Mesendoderm (in vitro differentiated cells): ENCODE measurements around the gene LENG1.

Source experiments
- DNase-seq: peaks from one replicate; pipeline ENCODE4 v3.0.0; 2013
- H2AK5ac ChIP-seq: 2 replicates; pipeline ENCODE4 v1.6.1; 2013; ENCODE audit warnings: low read length, inconsistent platforms
- H2BK120ac ChIP-seq: 2 replicates; pipeline ENCODE4 v1.6.1; 2013; ENCODE audit warnings: low read depth, mild to moderate bottlenecking, low read length, moderate library complexity, mixed read lengths
- H2BK15ac ChIP-seq: replicated peaks from 2 replicates; pipeline ENCODE4 v1.6.1; 2013; ENCODE audit warnings: low read depth, mild to moderate bottlenecking, moderate library complexity
- H2BK5ac ChIP-seq: 2 replicates; pipeline ENCODE4 v1.6.1; 2013; ENCODE audit warnings: low read length, inconsistent platforms
- H3K18ac ChIP-seq: 2 replicates; pipeline ENCODE4 v1.6.1; 2013; ENCODE audit warnings: mild to moderate bottlenecking, low read length, mixed read lengths
- H3K23ac ChIP-seq: one replicate; pipeline ENCODE4 v1.6.1; 2013; ENCODE audit warnings: low read length
- H3K27ac ChIP-seq: 2 replicates; pipeline ENCODE4 v1.5.1; 2013; ENCODE audit warnings: low read depth, mild to moderate bottlenecking, inconsistent platforms, low read length, moderate library complexity
- H3K27me3 ChIP-seq: 2 replicates; pipeline ENCODE4 v1.6.1; 2013; ENCODE audit warnings: low read length, control low read depth, mild to moderate bottlenecking, inconsistent platforms; ENCODE audit not compliant: insufficient read depth, poor library complexity
- H3K36me3 ChIP-seq: 2 replicates; pipeline ENCODE4 v1.6.1; 2013; ENCODE audit warnings: low read length, inconsistent platforms; ENCODE audit not compliant: control insufficient read depth, insufficient read depth
- H3K4ac ChIP-seq: one replicate; pipeline ENCODE4 v1.6.1; 2013; ENCODE audit warnings: low read depth, mild to moderate bottlenecking, low read length, moderate library complexity
- H3K4me1 ChIP-seq: 2 replicates; pipeline ENCODE4 v1.6.1; 2013; ENCODE audit warnings: low read depth, low read length, inconsistent platforms; ENCODE audit not compliant: control insufficient read depth
- H3K4me2 ChIP-seq: 2 replicates; pipeline ENCODE4 v1.6.1; 2013; ENCODE audit warnings: low read length
- H3K4me3 ChIP-seq: 2 replicates; pipeline ENCODE4 v1.5.1; 2013; ENCODE audit warnings: mild to moderate bottlenecking, low read length
- H3K56ac ChIP-seq: one replicate; pipeline ENCODE4 v1.6.1; 2013; ENCODE audit warnings: low read length
- H3K79me1 ChIP-seq: 2 replicates; pipeline ENCODE4 v1.6.1; 2013; ENCODE audit warnings: low read length, inconsistent platforms
- H3K79me2 ChIP-seq: 2 replicates; pipeline ENCODE4 v1.6.1; 2013; ENCODE audit warnings: mild to moderate bottlenecking, low read length; ENCODE audit not compliant: control insufficient read depth, insufficient read depth
- H3K9ac ChIP-seq: 2 replicates; pipeline ENCODE4 v1.6.1; 2013; ENCODE audit warnings: low read length, inconsistent platforms
- H4K5ac ChIP-seq: one replicate; pipeline ENCODE4 v1.6.1; 2013; ENCODE audit warnings: low read length
- H4K8ac ChIP-seq: one replicate; pipeline ENCODE4 v1.6.1; 2013; ENCODE audit warnings: low read depth, mild to moderate bottlenecking, control low read depth, low read length, moderate library complexity
- WGBS: extraction: QIAGEN DNeasy Blood & Tissue Kit; methylation state at CpG from one replicate; pipeline ENCODE4 v1.1.7; 2013; ENCODE audit warnings: low lambda C conversion rate, missing lambda C conversion rate; ENCODE audit not compliant: insufficient coverage; ENCODE audit errors: extremely low coverage; 5-methylcytosine and 5-hydroxymethylcytosine counted together

Gene LENG1

GRCh38 chr19:54206831-54207177 is 47.3 kb upstream of the LENG1 start:
- H3K36me3 ChIP-seq = peaks cover 40% of the 10 kb centered on the region
- no peak overlapping the region for H3K27ac ChIP-seq
- H2BK120ac ChIP-seq = no peak overlapping the region
- H3K79me1 ChIP-seq = peaks cover 19% of the 10 kb centered on the region
- H3K56ac ChIP-seq = no peak overlapping the region
- peaks cover 56% of the 10 kb centered on the region for H3K79me2 ChIP-seq
- no peak overlapping the region for H4K5ac ChIP-seq
- H3K4me1 ChIP-seq = peaks cover 5% of the 10 kb centered on the region
- no peak overlapping the region for H3K4me3 ChIP-seq
- H2BK15ac ChIP-seq = no peak overlapping the region
- H2BK5ac ChIP-seq = no peak overlapping the region
- no peak overlapping the region for H3K9ac ChIP-seq
- no peak overlapping the region for H3K23ac ChIP-seq
- no peaks in the 10 kb centered on the region for H3K27me3 ChIP-seq
- H3K4ac ChIP-seq = no peak overlapping the region
- no peak overlapping the region for H3K4me2 ChIP-seq
- no CpG with 5 or more reads among the region's 13 CpGs for WGBS
- no peak overlapping the region for H3K18ac ChIP-seq
- H4K8ac ChIP-seq = no peak overlapping the region
- H2AK5ac ChIP-seq = no peak overlapping the region
- no peak for DNase-seq

GRCh38 chr19:54206030-54206830 is 46.7 kb upstream of the LENG1 start:
- Histone ChIP-seq H3K4me1 (peaks cover 5% of the 10 kb centered on the region), H3K9ac (no peak overlapping the region), H3K18ac (no peak overlapping the region), H2BK5ac (no peak overlapping the region), H3K4me2 (no peak overlapping the region), H4K8ac (no peak overlapping the region), H3K36me3 (peaks cover 43% of the 10 kb centered on the region), H4K5ac (no peak overlapping the region), H3K4ac (no peak overlapping the region), H2BK120ac (no peak overlapping the region), H3K79me2 (peaks cover 62% of the 10 kb centered on the region), H2AK5ac (no peak overlapping the region), H3K56ac (no peak overlapping the region), H3K79me1 (peaks cover 19% of the 10 kb centered on the region), H3K23ac (no peak overlapping the region), H2BK15ac (no peak overlapping the region), H3K27me3 (no peaks in the 10 kb centered on the region), H3K27ac (no peak overlapping the region), H3K4me3 (no peak overlapping the region)
- no peak for DNase-seq
- no CpG with 5 or more reads among the region's 27 CpGs for WGBS

- H3K36me3 ChIP-seq = peaks cover 43% of the 10 kb centered on the region
- H2BK120ac ChIP-seq = no peak overlapping the region
- DNase-seq = no peak
- no peak overlapping the region for H2BK5ac ChIP-seq
- H3K79me1 ChIP-seq = peaks cover 19% of the 10 kb centered on the region
- H4K5ac ChIP-seq = no peak overlapping the region
- no peak overlapping the region for H2BK15ac ChIP-seq
- H2AK5ac ChIP-seq = no peak overlapping the region
- no peaks in the 10 kb centered on the region for H3K27me3 ChIP-seq
- H3K18ac ChIP-seq = no peak overlapping the region
- WGBS = no CpG with 5 or more reads among the region's 4 CpGs
- peak overlapping the region; percentile 2 for H3K4me2 ChIP-seq
- H3K4me1 ChIP-seq = peaks cover 5% of the 10 kb centered on the region
- H3K27ac ChIP-seq = no peak overlapping the region
- no peak overlapping the region for H3K56ac ChIP-seq
- H3K4ac ChIP-seq = no peak overlapping the region
- no peak overlapping the region for H4K8ac ChIP-seq
- H3K9ac ChIP-seq = peak overlapping the region; percentile 64
- H3K23ac ChIP-seq = no peak overlapping the region
- H3K79me2 ChIP-seq = peaks cover 68% of the 10 kb centered on the region
- H3K4me3 ChIP-seq = no peak overlapping the region
Measured at GRCh38 chr19:54204767-54205468, 45.4 kb upstream of the LENG1 start.

GRCh38 chr19:54203151-54203611 is 43.7 kb upstream of the LENG1 start:
- no peak overlapping the region for H3K4ac ChIP-seq
- H3K56ac ChIP-seq = peak overlapping the region; percentile 100
- peak overlapping the region; percentile 15 for H3K4me3 ChIP-seq
- no peak overlapping the region for H2AK5ac ChIP-seq
- no peaks in the 10 kb centered on the region for H3K27me3 ChIP-seq
- no peak overlapping the region for H3K27ac ChIP-seq
- WGBS = no CpG with 5 or more reads among the region's 9 CpGs
- no peak overlapping the region for H3K23ac ChIP-seq
- no peak overlapping the region for H2BK5ac ChIP-seq
- peaks cover 64% of the 10 kb centered on the region for H3K79me2 ChIP-seq
- DNase-seq = no peak
- H3K36me3 ChIP-seq = peaks cover 42% of the 10 kb centered on the region
- H3K18ac ChIP-seq = no peak overlapping the region
- no peak overlapping the region for H4K5ac ChIP-seq
- peak overlapping the region; percentile 100 for H3K9ac ChIP-seq
- no peak overlapping the region for H2BK120ac ChIP-seq
- no peak overlapping the region for H4K8ac ChIP-seq
- peak overlapping the region; percentile 62 for H3K4me2 ChIP-seq
- peaks cover 5% of the 10 kb centered on the region for H3K4me1 ChIP-seq
- no peak overlapping the region for H2BK15ac ChIP-seq
- peaks cover 19% of the 10 kb centered on the region for H3K79me1 ChIP-seq

- Histone ChIP-seq H2BK15ac (no peak overlapping the region), H2AK5ac (no peak overlapping the region), H3K23ac (no peak overlapping the region), H3K9ac (peak overlapping the region; percentile 100), H3K4me2 (peak overlapping the region; percentile 62), H3K27me3 (no peaks in the 10 kb centered on the region), H3K18ac (no peak overlapping the region), H3K4me1 (peaks cover 5% of the 10 kb centered on the region), H4K8ac (no peak overlapping the region), H3K36me3 (peaks cover 35% of the 10 kb centered on the region), H2BK120ac (no peak overlapping the region), H2BK5ac (no peak overlapping the region), H3K4me3 (peak overlapping the region; percentile 100), H3K4ac (no peak overlapping the region), H3K27ac (no peak overlapping the region), H3K56ac (peak overlapping the region; percentile 100), H3K79me2 (peaks cover 62% of the 10 kb centered on the region), H3K79me1 (peaks cover 12% of the 10 kb centered on the region), H4K5ac (no peak overlapping the region)
- no peak for DNase-seq
- WGBS = no CpG with 5 or more reads among the region's 13 CpGs
Measured at GRCh38 chr19:54201980-54202379, 42.5 kb upstream of the LENG1 start.
